ENCODE data around the gene ALS2.
"Not testable (repeated sequence)": the region's sequence is repeated elsewhere in the genome, so short reads cannot be mapped to it uniquely, and the experiment has no call there.

The ALS2 gene

DNA sequence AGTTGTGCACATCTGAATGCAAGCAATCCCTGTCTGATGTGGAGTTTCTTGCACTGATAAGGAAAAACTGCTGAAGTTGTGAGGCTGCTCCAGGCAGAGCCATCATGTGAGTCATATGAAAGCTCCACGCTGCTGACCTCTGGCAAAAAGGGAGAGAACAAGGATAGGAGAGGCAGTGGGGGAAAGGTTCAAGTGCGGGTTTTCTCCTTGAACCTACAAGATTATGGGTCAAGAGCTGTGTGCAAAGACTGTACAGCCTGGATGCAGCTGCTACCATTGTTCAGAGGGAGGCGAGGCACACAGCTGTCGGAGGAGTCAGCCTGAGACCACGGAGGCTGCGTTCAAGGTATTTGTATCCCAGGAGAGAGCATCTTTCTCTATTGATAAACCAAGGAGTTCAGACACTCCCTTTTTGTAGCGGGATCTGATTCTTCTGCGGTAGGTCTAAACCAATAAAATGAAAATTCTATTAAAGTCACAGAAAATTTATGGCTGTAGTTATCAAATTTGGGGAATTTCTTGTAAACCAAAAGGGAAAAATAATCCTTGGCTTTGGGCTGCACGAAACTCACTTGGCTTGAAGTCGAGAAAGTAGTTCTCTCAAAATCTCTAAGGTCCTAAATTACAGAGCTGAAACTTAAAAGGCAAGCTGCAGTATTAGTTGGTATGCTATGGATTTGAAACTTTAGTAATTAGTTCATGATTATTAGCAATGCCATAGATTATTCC, 25.9 kb upstream of the ALS2 start, which contains the start of gene CDK15:
Gene CDK15, plus strand, starts transcription at position 96 of the 729 bp plus-strand sequence. Its CDS starts 128 bp downstream, at position 224.
- no peak for DNase-seq (ENCODE audit: low spot score)
- in situ Hi-C loops (cut with MboI; ENCODE audit: low pct_unique_long_range_greater_than_20kb, low sequenced_read_pairs, unreplicated experiment): no loop called here
- no peak for TF ChIP-seq CTCF (IDR thresholded peaks at IDR 0.05; ENCODE audit: extremely low read depth, insufficient read depth, missing control alignments)

DNA sequence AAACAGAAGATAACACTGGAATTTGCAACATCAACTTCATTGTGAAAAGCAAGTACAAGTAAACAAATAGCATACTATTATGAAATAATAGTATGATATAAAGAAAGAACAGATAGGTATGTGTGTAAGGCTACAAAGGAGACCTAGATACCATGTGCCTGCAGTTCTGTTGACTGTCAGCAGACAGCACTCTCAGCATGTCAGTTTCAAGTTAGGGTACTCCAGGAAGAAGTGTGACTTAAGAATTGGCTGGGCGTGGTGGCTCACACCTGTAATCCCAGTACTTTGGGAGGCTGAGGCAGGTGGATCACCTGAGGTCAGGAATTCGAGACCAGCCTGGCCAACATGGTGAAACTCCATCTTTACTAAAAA, 18.2 kb upstream of the ALS2 start:
- in situ Hi-C loops (cut with MboI; ENCODE audit: low pct_unique_long_range_greater_than_20kb, low sequenced_read_pairs, unreplicated experiment); DNase-seq (ENCODE audit: low spot score): not testable (repeated sequence)
- TF ChIP-seq CTCF (IDR thresholded peaks at IDR 0.05; ENCODE audit: extremely low read depth, insufficient read depth, missing control alignments): peak; percentile 27

GRCh38 chr2:201798252-201798913, 17.6 kb upstream of the ALS2 start:
- no peak for TF ChIP-seq CTCF (IDR thresholded peaks at IDR 0.05; ENCODE audit: extremely low read depth, insufficient read depth, missing control alignments)
- in situ Hi-C loops (cut with MboI; ENCODE audit: low pct_unique_long_range_greater_than_20kb, low sequenced_read_pairs, unreplicated experiment): no loop called here
- DNase-seq (ENCODE audit: low spot score): no peak

GRCh38 chr2:201797175-201797840, 16.6 kb upstream of the ALS2 start:
- TF ChIP-seq CTCF (IDR thresholded peaks at IDR 0.05; ENCODE audit: extremely low read depth, insufficient read depth, missing control alignments): no peak
- in situ Hi-C loops (cut with MboI; ENCODE audit: low pct_unique_long_range_greater_than_20kb, low sequenced_read_pairs, unreplicated experiment): no loop called here
- DNase-seq (ENCODE audit: low spot score): no peak

GRCh38 chr2:201796478-201796865, 15.7 kb upstream of the ALS2 start:
- DNase-seq (ENCODE audit: low spot score): no peak
- in situ Hi-C loops (cut with MboI; ENCODE audit: low pct_unique_long_range_greater_than_20kb, low sequenced_read_pairs, unreplicated experiment): no loop called here
- no peak for TF ChIP-seq CTCF (IDR thresholded peaks at IDR 0.05; ENCODE audit: extremely low read depth, insufficient read depth, missing control alignments)

DNA sequence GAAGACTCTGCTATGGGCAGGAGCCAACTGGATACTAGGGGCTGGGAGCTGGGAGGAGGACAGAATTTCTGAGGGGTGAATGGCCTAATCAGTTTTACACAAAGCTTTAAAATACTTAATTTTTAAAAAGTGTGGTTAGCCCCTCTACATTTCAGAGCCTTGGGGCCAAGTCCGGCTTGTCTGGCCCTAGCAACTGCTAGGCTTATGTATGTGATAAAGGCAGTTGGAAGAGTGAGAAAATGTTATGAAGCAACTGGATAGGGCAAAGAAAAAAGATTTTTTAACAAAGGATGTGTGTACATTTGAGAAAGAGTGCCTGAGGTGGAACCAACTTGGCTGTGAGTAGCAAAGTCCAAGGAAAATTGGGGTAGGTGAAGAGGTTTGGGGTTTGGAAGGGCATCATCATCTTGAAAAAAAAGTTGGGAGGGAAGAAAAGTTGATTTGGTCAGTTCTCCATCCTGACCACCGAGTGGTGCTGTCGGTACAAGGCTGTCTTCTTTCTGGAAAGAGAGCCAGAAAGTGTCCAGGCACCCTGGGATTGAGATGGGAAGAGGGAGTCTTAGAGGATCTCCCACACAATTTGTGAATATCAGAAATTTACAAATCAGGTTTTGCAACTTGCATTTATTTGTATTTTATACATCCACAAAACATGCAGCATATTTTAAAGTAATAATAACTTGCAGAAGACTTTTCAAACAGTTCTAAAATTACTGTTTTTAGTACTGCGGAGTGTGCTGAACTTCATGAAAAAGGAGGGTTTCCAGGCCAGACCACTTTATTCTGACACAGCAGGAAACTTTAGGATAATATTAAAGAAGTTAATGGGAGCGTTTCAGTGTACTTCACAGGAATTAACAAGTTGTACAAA, 15.1 kb upstream of the ALS2 start:
- DNase-seq (ENCODE audit: low spot score): peak; percentile 40
- in situ Hi-C loops (cut with MboI; ENCODE audit: low pct_unique_long_range_greater_than_20kb, low sequenced_read_pairs, unreplicated experiment): no loop called here
- peak; percentile 50 for TF ChIP-seq CTCF (IDR thresholded peaks at IDR 0.05; ENCODE audit: extremely low read depth, insufficient read depth, missing control alignments)
